ENCODE data around the gene PIGK. TPM values are rescaled to one million over a fixed set of nuclear protein-coding genes. Genes with fewer than 3 reads are reported as not detected.

Gene PIGK
- total RNA-seq, 1 donor from 2014 or later = 15.3 TPM

DNA sequence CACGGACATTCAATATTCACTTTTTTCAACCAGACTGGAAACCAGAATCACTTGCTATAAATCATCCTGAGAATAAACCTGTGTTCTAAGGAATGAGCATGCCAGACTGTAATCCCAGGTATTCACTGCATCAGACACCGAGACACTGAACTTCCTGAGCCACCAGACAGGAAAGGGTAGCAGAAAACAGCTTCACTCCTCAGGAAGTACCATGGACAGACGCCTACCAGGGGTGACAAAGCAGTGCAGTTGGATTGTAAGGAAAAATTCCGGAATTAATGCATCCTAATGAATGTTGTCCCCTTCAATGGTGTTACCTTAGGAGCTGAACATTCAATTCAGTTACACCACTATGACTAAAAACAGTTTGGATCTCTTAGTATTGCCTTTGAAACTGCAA is 156.1 kb downstream of the PIGK start:
- TF ChIP-seq, protein P1, sequence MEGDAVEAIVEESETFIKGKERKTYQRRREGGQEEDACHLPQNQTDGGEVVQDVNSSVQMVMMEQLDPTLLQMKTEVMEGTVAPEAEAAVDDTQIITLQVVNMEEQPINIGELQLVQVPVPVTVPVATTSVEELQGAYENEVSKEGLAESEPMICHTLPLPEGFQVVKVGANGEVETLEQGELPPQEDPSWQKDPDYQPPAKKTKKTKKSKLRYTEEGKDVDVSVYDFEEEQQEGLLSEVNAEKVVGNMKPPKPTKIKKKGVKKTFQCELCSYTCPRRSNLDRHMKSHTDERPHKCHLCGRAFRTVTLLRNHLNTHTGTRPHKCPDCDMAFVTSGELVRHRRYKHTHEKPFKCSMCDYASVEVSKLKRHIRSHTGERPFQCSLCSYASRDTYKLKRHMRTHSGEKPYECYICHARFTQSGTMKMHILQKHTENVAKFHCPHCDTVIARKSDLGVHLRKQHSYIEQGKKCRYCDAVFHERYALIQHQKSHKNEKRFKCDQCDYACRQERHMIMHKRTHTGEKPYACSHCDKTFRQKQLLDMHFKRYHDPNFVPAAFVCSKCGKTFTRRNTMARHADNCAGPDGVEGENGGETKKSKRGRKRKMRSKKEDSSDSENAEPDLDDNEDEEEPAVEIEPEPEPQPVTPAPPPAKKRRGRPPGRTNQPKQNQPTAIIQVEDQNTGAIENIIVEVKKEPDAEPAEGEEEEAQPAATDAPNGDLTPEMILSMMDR (IDR thresholded peaks at IDR 0.05; ENCODE audit: partially characterized antibody, unreplicated experiment) = no peak
- Mint-ChIP-seq H3K27ac (ENCODE audit: unreplicated experiment) (no peak overlapping the region), H3K4me1 (ENCODE audit: low read depth, unreplicated experiment) (peaks cover 8% of the 10 kb centered on the region), H3K36me3 (ENCODE audit: unreplicated experiment) (peaks cover 4% of the 10 kb centered on the region), H3K4me3 (ENCODE audit: unreplicated experiment) (no peak overlapping the region), H3K9me3 (ENCODE audit: unreplicated experiment) (no peaks in the 10 kb centered on the region), H3K27me3 (ENCODE audit: unreplicated experiment) (no peaks in the 10 kb centered on the region)
- DNase-seq = no peak

DNA sequence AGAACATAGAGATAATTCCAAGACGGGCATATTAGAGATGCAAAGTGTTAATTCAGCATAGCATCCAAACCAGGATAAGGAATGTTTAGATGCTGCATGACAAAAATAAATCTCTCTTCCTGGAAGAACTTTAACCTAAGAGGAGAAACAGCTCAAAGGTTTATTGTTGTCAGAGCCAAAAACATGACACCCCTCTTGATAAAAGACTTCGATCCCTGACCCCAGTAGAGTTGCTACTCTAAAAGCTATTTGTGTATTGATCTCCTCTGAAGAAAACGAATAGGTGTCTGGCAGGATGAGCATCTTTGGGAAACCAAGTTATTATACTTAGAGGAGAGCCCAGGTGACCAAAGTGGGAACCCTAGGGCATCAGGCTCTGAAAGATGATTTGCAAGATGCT is 158.1 kb downstream of the PIGK start:
- Mint-ChIP-seq H3K4me3 (ENCODE audit: unreplicated experiment) (no peak overlapping the region), H3K4me1 (ENCODE audit: low read depth, unreplicated experiment) (peaks cover 7% of the 10 kb centered on the region), H3K27me3 (ENCODE audit: unreplicated experiment) (no peaks in the 10 kb centered on the region), H3K36me3 (ENCODE audit: unreplicated experiment) (peaks cover 12% of the 10 kb centered on the region), H3K9me3 (ENCODE audit: unreplicated experiment) (no peaks in the 10 kb centered on the region), H3K27ac (ENCODE audit: unreplicated experiment) (no peak overlapping the region)
- TF ChIP-seq, protein P1 (IDR thresholded peaks at IDR 0.05; ENCODE audit: partially characterized antibody, unreplicated experiment) = no peak
- DNase-seq = no peak

DNA sequence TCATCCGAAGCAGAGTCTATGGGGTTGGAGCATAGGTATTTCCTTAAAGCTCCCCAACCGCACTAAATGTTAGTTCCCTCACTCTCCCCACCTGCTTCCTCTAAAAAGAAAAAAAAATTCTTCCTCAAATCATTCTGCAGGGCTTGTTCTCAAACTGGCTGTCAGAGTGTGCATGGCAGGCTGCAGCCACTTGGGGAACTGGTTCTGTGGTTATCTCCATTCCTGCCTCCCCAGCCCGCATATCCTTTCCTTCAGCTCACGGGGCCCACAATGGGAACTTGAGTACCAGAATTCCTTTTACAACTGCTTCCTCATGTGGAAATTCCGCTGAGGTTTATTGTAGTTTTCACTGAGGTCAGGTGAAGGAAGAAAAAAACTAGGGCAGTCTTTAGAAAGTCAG is 159.2 kb downstream of the PIGK start:
- Mint-ChIP-seq H3K4me3 (ENCODE audit: unreplicated experiment) (no peak overlapping the region), H3K27me3 (ENCODE audit: unreplicated experiment) (no peaks in the 10 kb centered on the region), H3K36me3 (ENCODE audit: unreplicated experiment) (peaks cover 20% of the 10 kb centered on the region), H3K27ac (ENCODE audit: unreplicated experiment) (no peak overlapping the region), H3K4me1 (ENCODE audit: low read depth, unreplicated experiment) (peaks cover 4% of the 10 kb centered on the region), H3K9me3 (ENCODE audit: unreplicated experiment) (no peaks in the 10 kb centered on the region)
- TF ChIP-seq, protein P1 (IDR thresholded peaks at IDR 0.05; ENCODE audit: partially characterized antibody, unreplicated experiment) = no peak
- no peak for DNase-seq

DNA sequence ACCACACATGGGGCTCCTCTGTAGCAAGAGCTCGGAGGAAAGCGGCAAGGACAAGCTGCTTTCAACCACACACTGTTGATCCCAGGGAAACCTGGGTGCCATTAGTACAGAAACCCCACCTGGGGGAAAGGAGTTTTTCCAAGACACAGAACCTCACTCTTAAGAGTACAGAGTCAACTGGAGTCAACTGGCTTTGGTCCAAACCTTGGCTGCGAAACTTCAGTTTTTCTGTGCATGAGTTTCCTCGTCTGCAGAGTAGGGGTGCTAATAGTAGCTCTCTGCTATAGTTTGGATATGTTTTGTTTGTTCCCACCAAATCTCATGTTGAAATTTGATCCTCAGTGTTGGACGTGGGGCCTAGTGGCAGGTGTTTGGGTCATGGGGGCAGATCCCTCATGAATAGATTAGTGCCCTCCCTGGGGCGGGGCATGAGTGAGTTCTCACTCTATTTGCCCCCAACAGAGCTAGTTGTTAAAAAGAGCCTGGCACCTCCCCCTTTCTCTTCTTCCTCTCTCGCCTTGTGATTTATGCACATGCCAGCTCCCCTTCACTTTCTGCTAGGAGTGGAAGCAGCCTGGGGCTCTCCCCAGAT is 161.1 kb downstream of the PIGK start:
- peaks cover 2% of the 10 kb centered on the region for H3K9me3 Mint-ChIP-seq (ENCODE audit: unreplicated experiment)
- TF ChIP-seq, protein P1 (IDR thresholded peaks at IDR 0.05; ENCODE audit: partially characterized antibody, unreplicated experiment) = no peak
- H3K27me3 Mint-ChIP-seq (ENCODE audit: unreplicated experiment) = no peaks in the 10 kb centered on the region
- peak overlapping the region; percentile 61 for H3K4me3 Mint-ChIP-seq (ENCODE audit: unreplicated experiment)
- DNase-seq = no peak
- H3K36me3 Mint-ChIP-seq (ENCODE audit: unreplicated experiment) = peaks cover 35% of the 10 kb centered on the region
- H3K4me1 Mint-ChIP-seq (ENCODE audit: low read depth, unreplicated experiment) = peaks cover 4% of the 10 kb centered on the region
- no peak overlapping the region for H3K27ac Mint-ChIP-seq (ENCODE audit: unreplicated experiment)

DNA sequence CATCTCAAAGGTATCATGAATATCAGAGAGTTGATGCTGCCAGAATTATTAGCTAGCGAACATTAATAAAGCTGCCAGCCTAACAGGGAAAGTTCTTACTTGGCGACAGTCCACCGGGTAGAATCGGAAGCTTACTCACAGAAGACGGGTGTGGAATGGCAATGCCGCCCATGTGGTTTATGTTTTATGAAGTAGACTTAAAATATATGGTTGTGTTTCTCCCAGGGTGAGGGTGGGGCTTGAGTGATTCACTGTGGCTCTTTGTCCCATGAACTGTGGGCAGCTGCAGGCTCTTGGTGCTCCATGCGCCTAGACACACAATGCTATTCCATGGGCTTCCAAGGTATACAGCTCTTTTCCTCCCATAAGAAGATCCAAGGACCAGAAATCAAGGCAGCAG is 162.7 kb downstream of the PIGK start:
- TF ChIP-seq, protein P1 (IDR thresholded peaks at IDR 0.05; ENCODE audit: partially characterized antibody, unreplicated experiment) = no peak
- peaks cover 4% of the 10 kb centered on the region for H3K4me1 Mint-ChIP-seq (ENCODE audit: low read depth, unreplicated experiment)
- no peak overlapping the region for H3K4me3 Mint-ChIP-seq (ENCODE audit: unreplicated experiment)
- H3K27me3 Mint-ChIP-seq (ENCODE audit: unreplicated experiment) = no peaks in the 10 kb centered on the region
- H3K9me3 Mint-ChIP-seq (ENCODE audit: unreplicated experiment) = peaks cover 4% of the 10 kb centered on the region
- H3K27ac Mint-ChIP-seq (ENCODE audit: unreplicated experiment) = peak overlapping the region; percentile 60
- H3K36me3 Mint-ChIP-seq (ENCODE audit: unreplicated experiment) = peaks cover 35% of the 10 kb centered on the region
- DNase-seq = no peak
